ENCODE results near the gene FUT7. TPM values are rescaled to one million over a fixed set of nuclear protein-coding genes. Genes with fewer than 3 reads are reported as not detected.

FUT7 gene
- total and polyA plus RNA-seq, 2 of the 13 experiments (the other 11 are each of a cell fraction or from before 2014, with no cell fraction given) = 0.05 TPM; not detected in 1

DNA sequence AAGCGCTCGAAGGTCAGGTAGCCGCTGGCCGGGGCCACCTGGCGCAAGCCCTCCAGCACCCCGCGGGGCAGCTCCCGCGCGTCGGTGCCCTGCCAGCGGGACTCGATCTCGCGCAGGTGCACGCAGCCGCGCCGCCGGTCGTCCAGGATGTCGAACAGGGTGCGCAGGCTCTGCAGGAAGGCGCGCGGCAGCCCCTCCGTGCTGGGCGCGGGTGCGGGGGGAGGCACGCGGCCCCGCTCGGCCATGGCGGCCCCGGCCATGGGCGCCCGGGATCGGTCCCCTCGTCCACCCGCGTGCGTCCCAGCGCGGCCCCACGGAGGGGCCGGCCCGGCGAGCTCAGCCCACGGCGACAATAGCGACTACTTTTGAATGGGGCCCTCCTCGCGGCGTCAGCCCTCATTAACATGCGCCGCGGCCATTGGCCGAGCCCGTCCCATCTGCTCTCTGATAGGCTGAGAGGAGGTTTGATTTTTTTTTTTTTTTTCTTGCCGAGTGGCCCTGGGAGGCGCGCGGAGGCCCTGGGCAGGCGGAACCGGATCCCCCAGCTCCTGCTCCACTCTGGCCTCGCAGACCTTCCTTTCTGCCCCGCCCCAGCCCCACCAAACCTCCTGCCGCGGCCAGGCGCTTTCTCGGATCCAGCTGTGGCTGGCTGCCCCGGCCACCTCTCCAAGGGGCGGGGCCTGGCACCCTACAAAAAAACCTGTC, 38.5 kb upstream of the FUT7 start, which contains the start of gene SAPCD2 (continued):
- TF ChIP-seq ATF7 (IDR thresholded peaks at IDR 0.05) (no peak), ATF7 (CRISPR knock-in tag; IDR thresholded peaks at IDR 0.05) (0 out of 2 replicates have a peak, but pooled peaks have one; percentile 39), NFKB2 (CRISPR knock-in tag; IDR thresholded peaks at IDR 0.05; ENCODE audit: borderline replicate concordance) (no peak), ZNF337 (CRISPR knock-in tag; IDR thresholded peaks at IDR 0.05; ENCODE audit: borderline replicate concordance, low read depth) (no peak), JUN (CRISPR knock-in tag; IDR thresholded peaks at IDR 0.05) (no peak), NRL (CRISPR knock-in tag; IDR thresholded peaks at IDR 0.05; ENCODE audit: borderline replicate concordance) (0 out of 2 replicates have a peak, but pooled peaks have one; percentile 20), ZNF468 (CRISPR knock-in tag; IDR thresholded peaks at IDR 0.05) (no peak), ARHGAP35 (CRISPR knock-in tag; IDR thresholded peaks at IDR 0.05; ENCODE audit: borderline replicate concordance) (no peak), ISX (CRISPR knock-in tag; conservative IDR thresholded peaks at IDR 0.05) (no peak), MAFF (IDR thresholded peaks at IDR 0.05; ENCODE audit: low read depth, low read length) (no peak)
- TF ChIP-seq, protein P1, sequence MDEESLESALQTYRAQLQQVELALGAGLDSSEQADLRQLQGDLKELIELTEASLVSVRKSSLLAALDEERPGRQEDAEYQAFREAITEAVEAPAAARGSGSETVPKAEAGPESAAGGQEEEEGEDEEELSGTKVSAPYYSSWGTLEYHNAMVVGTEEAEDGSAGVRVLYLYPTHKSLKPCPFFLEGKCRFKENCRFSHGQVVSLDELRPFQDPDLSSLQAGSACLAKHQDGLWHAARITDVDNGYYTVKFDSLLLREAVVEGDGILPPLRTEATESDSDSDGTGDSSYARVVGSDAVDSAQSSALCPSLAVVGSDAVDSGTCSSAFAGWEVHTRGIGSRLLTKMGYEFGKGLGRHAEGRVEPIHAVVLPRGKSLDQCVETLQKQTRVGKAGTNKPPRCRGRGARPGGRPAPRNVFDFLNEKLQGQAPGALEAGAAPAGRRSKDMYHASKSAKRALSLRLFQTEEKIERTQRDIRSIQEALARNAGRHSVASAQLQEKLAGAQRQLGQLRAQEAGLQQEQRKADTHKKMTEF (CRISPR knock-in tag; IDR thresholded peaks at IDR 0.05) = peak; percentile 52; the same call in 1 of the 2 replicates
- TF ChIP-seq, protein P2, sequence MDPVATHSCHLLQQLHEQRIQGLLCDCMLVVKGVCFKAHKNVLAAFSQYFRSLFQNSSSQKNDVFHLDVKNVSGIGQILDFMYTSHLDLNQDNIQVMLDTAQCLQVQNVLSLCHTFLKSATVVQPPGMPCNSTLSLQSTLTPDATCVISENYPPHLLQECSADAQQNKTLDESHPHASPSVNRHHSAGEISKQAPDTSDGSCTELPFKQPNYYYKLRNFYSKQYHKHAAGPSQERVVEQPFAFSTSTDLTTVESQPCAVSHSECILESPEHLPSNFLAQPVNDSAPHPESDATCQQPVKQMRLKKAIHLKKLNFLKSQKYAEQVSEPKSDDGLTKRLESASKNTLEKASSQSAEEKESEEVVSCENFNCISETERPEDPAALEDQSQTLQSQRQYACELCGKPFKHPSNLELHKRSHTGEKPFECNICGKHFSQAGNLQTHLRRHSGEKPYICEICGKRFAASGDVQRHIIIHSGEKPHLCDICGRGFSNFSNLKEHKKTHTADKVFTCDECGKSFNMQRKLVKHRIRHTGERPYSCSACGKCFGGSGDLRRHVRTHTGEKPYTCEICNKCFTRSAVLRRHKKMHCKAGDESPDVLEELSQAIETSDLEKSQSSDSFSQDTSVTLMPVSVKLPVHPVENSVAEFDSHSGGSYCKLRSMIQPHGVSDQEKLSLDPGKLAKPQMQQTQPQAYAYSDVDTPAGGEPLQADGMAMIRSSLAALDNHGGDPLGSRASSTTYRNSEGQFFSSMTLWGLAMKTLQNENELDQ (CRISPR knock-in tag; IDR thresholded peaks at IDR 0.05; ENCODE audit: borderline replicate concordance) = no peak
